GM12878 (cell line): ENCODE measurements around the gene TECPR1. TPM values are rescaled to one million over a fixed set of nuclear protein-coding genes. Genes with fewer than 3 reads are reported as not detected.

Source experiments
- ATAC-seq: fragments of 200-7000 bp; cut with Tn5 transposase; 3 replicates; pipeline ENCODE4 v1.9.1; 2020; ENCODE audit warnings: mild to moderate bottlenecking, moderate library complexity
- BruUV-seq: library from RNA; stranded (reverse); fragments of 400-500 nt; replicated peaks from 2 replicates; lab custom pipeline; 2021; lab: Mats Ljungman, UMichigan
- CTCF ChIA-PET: fragments of 300-600 bp; sonication (Branson Sonifier 250); formaldehyde crosslinking; extraction: SDS; loops from one replicate; lab custom pipeline; 2021; ENCODE audit warnings: inconsistent platforms; lab: Yijun Ruan, JAX
- POLR2A ChIA-PET: fragments of 350-600 bp; formaldehyde crosslinking; extraction: SDS; loops from one replicate; lab custom pipeline; 2021; ENCODE audit warnings: inconsistent platforms; lab: Charles Lee
- RAD21 ChIA-PET: fragments of 300-600 bp; sonication (Branson Sonifier 250); formaldehyde crosslinking; loops from one replicate; lab custom pipeline; 2023; ENCODE audit warnings: antibody characterized with exemption; ENCODE audit not compliant: unreplicated experiment; lab: Charles Lee
- SMC1A ChIA-PET: fragments of 300-600 bp; sonication (Branson Sonifier 250); formaldehyde crosslinking; loops from one replicate; lab custom pipeline; 2023; ENCODE audit not compliant: unreplicated experiment, uncharacterized antibody; lab: Charles Lee
- DNase-seq: peaks from one replicate; pipeline ENCODE4 v3.0.0-alpha.2; 2011; ENCODE audit warnings: low read depth, low spot score
- FAIRE-seq: peaks from 3 replicates; lab custom pipeline; 2011; peaks lifted over from hg19 to GRCh38; lab: Jason Lieb, UNC
- H2AFZ ChIP-seq: 2 replicates; pipeline ENCODE4 v1.6.0; 2011; ENCODE audit warnings: low read depth, low read length, control low read depth; ENCODE audit not compliant: control insufficient read depth
- H3K27ac ChIP-seq: 2 replicates; pipeline ENCODE4 v1.5.1; 2011; ENCODE audit warnings: control low read depth; ENCODE audit not compliant: control insufficient read depth, insufficient read depth
- H3K27me3 ChIP-seq, 2 experiments: replicated peaks in 1 of 2; 2 replicates each; pipeline versions ENCODE4 v1.6.0 to v1.6.1; 2011; ENCODE audit warnings: low read length in 1 of 2; ENCODE audit not compliant: control insufficient read depth in 2 of 2, insufficient read depth in 2 of 2
- H3K36me3 ChIP-seq, 2 experiments: 2 replicates each; pipeline ENCODE4 v1.5.1; 2011; ENCODE audit warnings: low read length in 1 of 2; ENCODE audit not compliant: control insufficient read depth in 2 of 2, insufficient read depth in 2 of 2
- H3K4me1 ChIP-seq: 2 replicates; pipeline ENCODE4 v1.6.1; 2011; ENCODE audit warnings: mild to moderate bottlenecking, low read length, moderate library complexity, mixed read lengths; ENCODE audit not compliant: control insufficient read depth, insufficient read depth
- H3K4me2 ChIP-seq: 2 replicates; pipeline ENCODE4 v1.6.0; 2011; ENCODE audit warnings: control low read depth; ENCODE audit not compliant: control insufficient read depth, insufficient read depth
- H3K4me3 ChIP-seq: fragments of 200-600 bp; sonication (generic); 2 replicates; pipeline ENCODE4 v1.5.1; 2016
- H3K79me2 ChIP-seq: 2 replicates; pipeline ENCODE4 v1.6.0; 2011; ENCODE audit warnings: low read length; ENCODE audit not compliant: control insufficient read depth, insufficient read depth
- H3K9ac ChIP-seq: 2 replicates; pipeline ENCODE4 v1.8.0; 2011; ENCODE audit warnings: low read length, control low read depth, mixed read lengths; ENCODE audit not compliant: control insufficient read depth, insufficient read depth
- H3K9me3 ChIP-seq: replicated peaks from 3 replicates; pipeline ENCODE4 v1.5.1; 2011; ENCODE audit warnings: mild to moderate bottlenecking, low read length; ENCODE audit not compliant: control insufficient read depth, insufficient read depth
- H4K20me1 ChIP-seq: 2 replicates; pipeline ENCODE4 v1.6.0; 2011; ENCODE audit not compliant: control insufficient read depth, insufficient read depth
- CBX5 ChIP-seq: sonication (generic); IDR thresholded peaks from 2 replicates; pipeline ENCODE4 v1.6.1; 2016; ENCODE audit warnings: low read depth, moderate library complexity, mild to moderate bottlenecking, inconsistent platforms
- JUND ChIP-seq: IDR thresholded peaks from 2 replicates; pipeline ENCODE4 v1.6.1; 2012; ENCODE audit warnings: low read depth, mild to moderate bottlenecking, low read length, improper control_type of control experiment, moderate library complexity
- MXI1 ChIP-seq: fragments of 150-350 bp; IDR thresholded peaks from 2 replicates; pipeline ENCODE4 v1.6.1; 2011; ENCODE audit warnings: low read depth, mild to moderate bottlenecking, inconsistent platforms, low read length, improper control_type of control experiment
- POLR2A ChIP-seq: IDR thresholded peaks from 2 replicates; pipeline ENCODE4 v1.6.1; 2011; ENCODE audit warnings: low read depth, mild to moderate bottlenecking, low read length
- SMARCA5 ChIP-seq: fragments of 450-650 bp; IDR thresholded peaks from 2 replicates; pipeline ENCODE4 v1.6.1; 2017; ENCODE audit warnings: mild to moderate bottlenecking
- SUPT20H ChIP-seq: IDR thresholded peaks from 2 replicates; pipeline ENCODE4 v1.6.1; 2011; ENCODE audit warnings: low read depth, mild to moderate bottlenecking, low read length, moderate library complexity, borderline replicate concordance; ENCODE audit not compliant: control insufficient read depth
- TAF1 ChIP-seq: IDR thresholded peaks from 2 replicates; pipeline ENCODE4 v1.6.1; 2011; ENCODE audit warnings: mild to moderate bottlenecking, low read depth, low read length, borderline replicate concordance
- TCF7 ChIP-seq: IDR thresholded peaks from 2 replicates; pipeline ENCODE4 v1.6.1; 2014; ENCODE audit warnings: antibody characterized with exemption, borderline replicate concordance
- WGBS: methylation state at CpG from one replicate; pipeline ENCODE4 v1.1.6; 2016; ENCODE audit warnings: low lambda C conversion rate; ENCODE audit not compliant: insufficient replicate concordance, insufficient coverage; ENCODE audit errors: missing lambda C conversion rate; 5-methylcytosine and 5-hydroxymethylcytosine counted together
- in situ Hi-C: fragments of 300-500 bp; cut with MboI; formaldehyde crosslinking; loops from 9 replicates; pipeline ENCODE4 v1.14.3; 2018; ENCODE audit warnings: mixed read lengths
- intact Hi-C: fragments of 100-400 bp; cut with micrococcal nuclease; formaldehyde crosslinking; loops from one replicate; pipeline ENCODE4 v1.14.2; 2022; ENCODE audit not compliant: unreplicated experiment
- polyA plus RNA-seq, 11 experiments: library from polyadenylated mRNA; depleted of rRNA in 4 of 11; unstranded in 6 of 11; stranded (reverse) in 5 of 11; fragments of >200 nt; fragmentation: Nextera tagmentation in 4 of 11; fragmentation: Illumina TruSeq in 1 of 11; extraction: Ambion mirVana in 4 of 11; extraction: Trizol in 1 of 11; gene quantifications; 1 replicate in 1 of 11; 2 replicates in 10 of 11; pipeline versions ENCODE4 v1.2.1 to v1.2.3, GENCODE V29; 2011 to 2016; ENCODE audit warnings: inconsistent platforms in 2 of 11, missing spikeins in 2 of 11, low read depth in 1 of 11
- total RNA-seq, 4 experiments: library from RNA; depleted of rRNA in 3 of 4; stranded (reverse); fragments of >200 nt in 3 of 4; fragmentation: Illumina TruSeq in 1 of 4; extraction: Trizol in 1 of 4; gene quantifications; 2 replicates each; pipeline versions ENCODE4 v1.2.1 to v1.2.3, GENCODE V29; 2013 to 2021
- TF ChIP-seq, protein P1 (sequence below): fragments of 150-350 bp; IDR thresholded peaks from 2 replicates; pipeline ENCODE4 v1.6.1; 2016; ENCODE audit warnings: low read depth, low read length
- TF ChIP-seq, protein P2 (sequence below): IDR thresholded peaks from 2 replicates; pipeline ENCODE4 v1.6.1; 2011; ENCODE audit warnings: low read depth, low read length, improper control_type of control experiment, borderline replicate concordance
- TF ChIP-seq, protein P3 (sequence below): fragments of 450-650 bp; IDR thresholded peaks from 2 replicates; pipeline ENCODE4 v1.6.1; 2017; ENCODE audit warnings: low read depth, mild to moderate bottlenecking, moderate library complexity

TECPR1 gene
- total and polyA plus RNA-seq, 10 of the 15 experiments (the other 5 are each of a cell fraction or from before 2014, with no cell fraction given): 0.26 to 16.8 (median 4.2) TPM

DNA sequence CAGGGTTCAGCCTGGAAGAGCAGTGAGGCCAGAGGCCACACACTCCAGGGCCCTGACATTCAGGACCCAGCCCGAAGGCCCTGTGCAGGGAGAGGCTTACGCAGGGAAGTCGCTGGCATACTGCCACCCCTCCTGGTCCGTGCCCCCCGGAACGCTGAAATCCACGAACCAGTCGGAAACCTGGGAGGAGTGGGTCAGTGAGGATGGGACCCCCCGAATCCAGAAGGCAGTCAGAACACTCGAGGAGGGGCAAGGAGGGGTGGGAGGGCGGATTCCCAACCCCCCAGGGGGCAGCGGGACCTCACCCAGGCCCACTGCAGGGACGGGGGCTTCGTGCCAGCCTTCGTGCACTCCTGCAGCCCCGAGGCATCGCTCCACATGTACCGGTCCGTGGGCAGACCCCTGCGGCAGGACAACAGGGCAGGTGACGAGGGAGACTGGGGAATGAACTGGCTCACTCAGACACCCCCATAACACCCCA is 27.3 kb downstream of the TECPR1 start:
- H3K4me1 ChIP-seq: peaks cover 9% of the 10 kb centered on the region; the same call in 1 of the 2 replicates
- no peak overlapping the region for H3K27ac ChIP-seq
- BruUV-seq: no TSS peak
- H3K79me2 ChIP-seq: no peaks in the 10 kb centered on the region
- CTCF ChIA-PET: no interaction called here
- intact Hi-C loops (no loop called here), in situ Hi-C loops (no loop called here)
- TF ChIP-seq CBX5: no peak
- DNase-seq (no peak), ATAC-seq (no peak), FAIRE-seq (no peak)
- H3K27me3 ChIP-seq: no peaks in the 10 kb centered on the region
- 96% methylated on average over 21 of the region's 21 CpGs for WGBS
- no peaks in the 10 kb centered on the region for H3K9me3 ChIP-seq
- no peaks in the 10 kb centered on the region for H3K36me3 ChIP-seq
- no peak overlapping the region for H2AFZ ChIP-seq
- H3K4me2 ChIP-seq: no peak overlapping the region
- RAD21 ChIA-PET: no interaction called here
- H3K9ac ChIP-seq: no peak overlapping the region
- H4K20me1 ChIP-seq: no peaks in the 10 kb centered on the region
- H3K4me3 ChIP-seq: no peak overlapping the region
- POLR2A ChIA-PET: no interaction called here
- SMC1A ChIA-PET: no interaction called here

DNA sequence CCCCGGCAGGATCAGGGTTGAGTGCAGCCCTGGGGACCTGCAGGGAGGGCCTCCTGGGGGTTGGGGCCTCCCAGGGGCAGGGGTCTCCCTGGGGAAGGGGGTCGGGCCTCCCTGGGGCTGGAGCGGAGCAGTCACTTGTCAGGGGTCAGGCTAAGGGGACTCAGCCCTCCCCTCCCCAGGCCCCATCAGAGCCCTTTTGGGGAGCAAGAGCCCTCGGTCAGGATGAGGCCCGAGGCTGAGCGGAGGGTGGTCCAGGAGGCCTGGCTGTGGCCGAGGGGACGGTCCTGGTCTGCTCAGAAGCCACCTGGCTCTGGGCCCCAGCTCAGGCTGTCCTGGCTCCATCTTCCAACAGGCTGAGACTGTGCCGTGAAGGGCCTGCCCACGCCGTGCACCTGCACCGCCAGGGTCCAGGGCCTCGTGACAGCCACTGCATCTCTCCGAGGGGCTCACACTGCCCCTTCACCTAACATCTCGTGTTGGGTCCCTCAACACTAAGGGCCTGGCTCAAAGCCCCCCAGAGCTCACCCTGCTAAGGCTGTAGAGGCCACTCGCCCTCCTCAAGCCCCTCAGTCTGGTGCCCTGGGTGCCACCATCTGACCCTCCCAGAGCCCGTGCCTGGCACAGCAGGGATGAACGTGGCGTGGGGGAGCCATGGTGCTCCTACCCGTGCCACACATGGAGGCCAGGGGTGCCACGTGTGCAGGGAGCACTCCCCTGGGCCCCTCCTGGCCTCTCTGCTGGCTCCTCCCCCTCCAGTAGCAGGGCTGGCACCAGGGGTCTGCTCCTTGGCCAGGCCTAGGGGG is 27.9 kb downstream of the TECPR1 start:
- no peak for DNase-seq
- SMC1A ChIA-PET: no interaction called here
- Histone ChIP-seq H3K4me3 (no peak overlapping the region), H3K27ac (no peak overlapping the region), H2AFZ (no peak overlapping the region), H4K20me1 (no peaks in the 10 kb centered on the region), H3K4me1 (peaks cover 14% of the 10 kb centered on the region), H3K36me3 (no peaks in the 10 kb centered on the region), H3K9ac (no peak overlapping the region), H3K4me2 (no peak overlapping the region), H3K9me3 (no peaks in the 10 kb centered on the region), H3K79me2 (no peaks in the 10 kb centered on the region), H3K27me3 (no peaks in the 10 kb centered on the region)
- intact Hi-C loops (no loop called here), in situ Hi-C loops (no loop called here)
- CTCF ChIA-PET: no interaction called here
- BruUV-seq: no TSS peak
- no peak for ATAC-seq
- WGBS: 83% methylated on average over 19 of the region's 21 CpGs
- RAD21 ChIA-PET: no interaction called here
- POLR2A ChIA-PET: no interaction called here
- no peak for FAIRE-seq
- TF ChIP-seq TCF7 (no peak), POLR2A (no peak), JUND (no peak), SMARCA5 (no peak), TAF1 (no peak), SUPT20H (no peak), MXI1 (no peak)
- TF ChIP-seq, protein P1, sequence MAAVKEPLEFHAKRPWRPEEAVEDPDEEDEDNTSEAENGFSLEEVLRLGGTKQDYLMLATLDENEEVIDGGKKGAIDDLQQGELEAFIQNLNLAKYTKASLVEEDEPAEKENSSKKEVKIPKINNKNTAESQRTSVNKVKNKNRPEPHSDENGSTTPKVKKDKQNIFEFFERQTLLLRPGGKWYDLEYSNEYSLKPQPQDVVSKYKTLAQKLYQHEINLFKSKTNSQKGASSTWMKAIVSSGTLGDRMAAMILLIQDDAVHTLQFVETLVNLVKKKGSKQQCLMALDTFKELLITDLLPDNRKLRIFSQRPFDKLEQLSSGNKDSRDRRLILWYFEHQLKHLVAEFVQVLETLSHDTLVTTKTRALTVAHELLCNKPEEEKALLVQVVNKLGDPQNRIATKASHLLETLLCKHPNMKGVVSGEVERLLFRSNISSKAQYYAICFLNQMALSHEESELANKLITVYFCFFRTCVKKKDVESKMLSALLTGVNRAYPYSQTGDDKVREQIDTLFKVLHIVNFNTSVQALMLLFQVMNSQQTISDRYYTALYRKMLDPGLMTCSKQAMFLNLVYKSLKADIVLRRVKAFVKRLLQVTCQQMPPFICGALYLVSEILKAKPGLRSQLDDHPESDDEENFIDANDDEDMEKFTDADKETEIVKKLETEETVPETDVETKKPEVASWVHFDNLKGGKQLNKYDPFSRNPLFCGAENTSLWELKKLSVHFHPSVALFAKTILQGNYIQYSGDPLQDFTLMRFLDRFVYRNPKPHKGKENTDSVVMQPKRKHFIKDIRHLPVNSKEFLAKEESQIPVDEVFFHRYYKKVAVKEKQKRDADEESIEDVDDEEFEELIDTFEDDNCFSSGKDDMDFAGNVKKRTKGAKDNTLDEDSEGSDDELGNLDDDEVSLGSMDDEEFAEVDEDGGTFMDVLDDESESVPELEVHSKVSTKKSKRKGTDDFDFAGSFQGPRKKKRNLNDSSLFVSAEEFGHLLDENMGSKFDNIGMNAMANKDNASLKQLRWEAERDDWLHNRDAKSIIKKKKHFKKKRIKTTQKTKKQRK: no peak
- TF ChIP-seq, protein P2, sequence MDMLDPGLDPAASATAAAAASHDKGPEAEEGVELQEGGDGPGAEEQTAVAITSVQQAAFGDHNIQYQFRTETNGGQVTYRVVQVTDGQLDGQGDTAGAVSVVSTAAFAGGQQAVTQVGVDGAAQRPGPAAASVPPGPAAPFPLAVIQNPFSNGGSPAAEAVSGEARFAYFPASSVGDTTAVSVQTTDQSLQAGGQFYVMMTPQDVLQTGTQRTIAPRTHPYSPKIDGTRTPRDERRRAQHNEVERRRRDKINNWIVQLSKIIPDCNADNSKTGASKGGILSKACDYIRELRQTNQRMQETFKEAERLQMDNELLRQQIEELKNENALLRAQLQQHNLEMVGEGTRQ: no peak
- TF ChIP-seq, protein P3, sequence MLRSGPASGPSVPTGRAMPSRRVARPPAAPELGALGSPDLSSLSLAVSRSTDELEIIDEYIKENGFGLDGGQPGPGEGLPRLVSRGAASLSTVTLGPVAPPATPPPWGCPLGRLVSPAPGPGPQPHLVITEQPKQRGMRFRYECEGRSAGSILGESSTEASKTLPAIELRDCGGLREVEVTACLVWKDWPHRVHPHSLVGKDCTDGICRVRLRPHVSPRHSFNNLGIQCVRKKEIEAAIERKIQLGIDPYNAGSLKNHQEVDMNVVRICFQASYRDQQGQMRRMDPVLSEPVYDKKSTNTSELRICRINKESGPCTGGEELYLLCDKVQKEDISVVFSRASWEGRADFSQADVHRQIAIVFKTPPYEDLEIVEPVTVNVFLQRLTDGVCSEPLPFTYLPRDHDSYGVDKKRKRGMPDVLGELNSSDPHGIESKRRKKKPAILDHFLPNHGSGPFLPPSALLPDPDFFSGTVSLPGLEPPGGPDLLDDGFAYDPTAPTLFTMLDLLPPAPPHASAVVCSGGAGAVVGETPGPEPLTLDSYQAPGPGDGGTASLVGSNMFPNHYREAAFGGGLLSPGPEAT: no peak
